ENCODE measurements around the gene SAE1.

- TF ChIP-seq CTCF (IDR thresholded peaks at IDR 0.05) (no peak), POLR2AphosphoS5 (IDR thresholded peaks at IDR 0.05) (no peak), POLR2A (IDR thresholded peaks at IDR 0.05) (no peak), EP300 (IDR thresholded peaks at IDR 0.05; ENCODE audit: low read depth) (no peak)
Measured at GRCh38 chr19:47144630-47145029, 14.0 kb downstream of the SAE1 start.
